Glutamatergic neuron (in vitro differentiated cells): ENCODE measurements around the gene TRIM8. TPM values are rescaled to one million over a fixed set of nuclear protein-coding genes. Genes with fewer than 3 reads are reported as not detected.

Experiments used
- DNase-seq: peaks from one replicate; pipeline ENCODE4 v3.0.0; 2022
- H3K27ac Mint-ChIP-seq: one replicate; pipeline ENCODE4 v1.8.0; 2020; ENCODE audit warnings: mild to moderate bottlenecking, mixed read lengths, inconsistent platforms; ENCODE audit not compliant: unreplicated experiment
- H3K27me3 Mint-ChIP-seq: one replicate; pipeline ENCODE4 v1.8.0; 2020; ENCODE audit warnings: mild to moderate bottlenecking, moderate library complexity, mixed read lengths, inconsistent platforms; ENCODE audit not compliant: unreplicated experiment
- H3K36me3 Mint-ChIP-seq: one replicate; pipeline ENCODE4 v1.8.0; 2020; ENCODE audit warnings: mild to moderate bottlenecking, mixed read lengths, inconsistent platforms; ENCODE audit not compliant: unreplicated experiment
- H3K4me1 Mint-ChIP-seq: one replicate; pipeline ENCODE4 v1.8.0; 2020; ENCODE audit warnings: mild to moderate bottlenecking, low read depth, mixed read lengths, inconsistent platforms; ENCODE audit not compliant: unreplicated experiment
- H3K4me3 Mint-ChIP-seq: one replicate; pipeline ENCODE4 v1.8.0; 2020; ENCODE audit warnings: mild to moderate bottlenecking, mixed read lengths, inconsistent platforms; ENCODE audit not compliant: unreplicated experiment
- H3K9me3 Mint-ChIP-seq: one replicate; pipeline ENCODE4 v1.8.0; 2020; ENCODE audit warnings: mild to moderate bottlenecking, moderate library complexity, mixed read lengths, inconsistent platforms; ENCODE audit not compliant: unreplicated experiment
- CTCF ChIP-seq: fragments of 200-600 bp; sonication (generic); IDR thresholded peaks from one replicate; pipeline ENCODE4 v1.5.0; 2021; ENCODE audit not compliant: partially characterized antibody, unreplicated experiment
- total RNA-seq: library from RNA; stranded (reverse); fragmentation: NEBNext Ultra II Directional; extraction: Animal tissue kit (Norgen Biotek cat#: 25700); gene quantifications from one replicate; pipeline ENCODE4 v1.2.1, GENCODE V29; 2021; ENCODE audit not compliant: unreplicated experiment

TRIM8 gene
- total RNA-seq, 1 donor from 2014 or later = 74.8 TPM

DNA sequence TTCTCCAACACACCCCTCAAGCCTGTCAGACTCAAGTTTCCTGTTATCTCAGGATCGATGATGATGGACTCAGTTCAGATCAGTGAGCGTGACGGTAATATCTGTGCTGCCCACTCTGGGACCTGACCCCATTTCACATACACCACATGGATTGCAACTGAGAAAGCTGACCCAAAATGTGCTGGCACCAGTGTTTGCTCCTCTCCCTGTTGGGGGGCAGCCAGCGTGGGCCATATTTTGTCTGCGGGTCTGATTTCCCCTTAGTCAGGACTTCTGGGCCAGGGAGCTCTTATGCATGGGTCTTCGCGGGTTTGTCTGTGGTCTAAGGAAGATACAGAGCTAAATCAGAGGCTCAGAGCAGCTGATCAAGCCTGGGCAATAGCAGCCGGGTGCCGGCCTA, 42.6 kb upstream of the TRIM8 start:
- Mint-ChIP-seq H3K27me3 (peaks cover 3% of the 10 kb centered on the region), H3K36me3 (peaks cover 9% of the 10 kb centered on the region), H3K4me1 (peaks cover 4% of the 10 kb centered on the region), H3K27ac (no peak overlapping the region), H3K9me3 (peaks cover 8% of the 10 kb centered on the region), H3K4me3 (no peak overlapping the region)
- DNase-seq = no peak
- TF ChIP-seq CTCF = no peak

- Mint-ChIP-seq H3K27me3 (peaks cover 3% of the 10 kb centered on the region), H3K4me1 (peaks cover 4% of the 10 kb centered on the region), H3K36me3 (peaks cover 5% of the 10 kb centered on the region), H3K4me3 (peak overlapping the region; percentile 38), H3K9me3 (peaks cover 10% of the 10 kb centered on the region), H3K27ac (no peak overlapping the region)
- TF ChIP-seq CTCF = no peak
- DNase-seq = no peak
Observed at GRCh38 chr10:102602272-102603045, 41.8 kb upstream of the TRIM8 start.

GRCh38 chr10:102603946-102604345, 40.3 kb upstream of the TRIM8 start:
- Mint-ChIP-seq H3K9me3 (peaks cover 5% of the 10 kb centered on the region), H3K27me3 (peaks cover 3% of the 10 kb centered on the region), H3K27ac (no peak overlapping the region), H3K4me1 (peaks cover 4% of the 10 kb centered on the region), H3K36me3 (no peaks in the 10 kb centered on the region), H3K4me3 (no peak overlapping the region)
- no peak for TF ChIP-seq CTCF
- no peak for DNase-seq

GRCh38 chr10:102604439-102604841, 39.8 kb upstream of the TRIM8 start:
- peaks cover 4% of the 10 kb centered on the region for H3K4me1 Mint-ChIP-seq
- no peak overlapping the region for H3K27ac Mint-ChIP-seq
- peaks cover 5% of the 10 kb centered on the region for H3K9me3 Mint-ChIP-seq
- DNase-seq = no peak
- no peak for TF ChIP-seq CTCF
- peaks cover 3% of the 10 kb centered on the region for H3K27me3 Mint-ChIP-seq
- no peaks in the 10 kb centered on the region for H3K36me3 Mint-ChIP-seq
- no peak overlapping the region for H3K4me3 Mint-ChIP-seq

DNA sequence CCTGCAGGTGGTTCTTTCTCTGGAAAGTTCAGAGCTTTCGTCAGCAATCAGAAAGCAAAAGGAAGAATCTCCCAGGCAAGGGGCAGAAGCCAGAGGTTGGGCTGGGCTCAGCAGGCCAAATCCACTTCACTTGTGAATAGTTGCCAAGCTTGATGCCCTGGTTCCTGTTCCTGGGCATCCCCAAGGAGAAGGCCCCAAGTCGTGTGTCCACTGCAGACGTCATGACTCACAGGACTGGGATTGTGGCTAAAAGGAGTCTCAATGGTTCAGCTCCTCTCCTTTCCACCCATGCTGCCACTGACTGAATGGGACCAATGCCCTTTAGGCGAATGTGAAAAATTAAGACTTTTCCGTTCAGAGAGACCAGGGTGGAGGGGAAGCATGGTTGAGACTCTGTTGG, 38.6 kb upstream of the TRIM8 start:
- H3K27ac Mint-ChIP-seq = no peak overlapping the region
- H3K9me3 Mint-ChIP-seq = peaks cover 5% of the 10 kb centered on the region
- DNase-seq = no peak
- no peak overlapping the region for H3K4me3 Mint-ChIP-seq
- peaks cover 4% of the 10 kb centered on the region for H3K4me1 Mint-ChIP-seq
- no peak for TF ChIP-seq CTCF
- H3K36me3 Mint-ChIP-seq = no peaks in the 10 kb centered on the region
- no peaks in the 10 kb centered on the region for H3K27me3 Mint-ChIP-seq
